ENCODE results near the gene SCARB1.

DNA sequence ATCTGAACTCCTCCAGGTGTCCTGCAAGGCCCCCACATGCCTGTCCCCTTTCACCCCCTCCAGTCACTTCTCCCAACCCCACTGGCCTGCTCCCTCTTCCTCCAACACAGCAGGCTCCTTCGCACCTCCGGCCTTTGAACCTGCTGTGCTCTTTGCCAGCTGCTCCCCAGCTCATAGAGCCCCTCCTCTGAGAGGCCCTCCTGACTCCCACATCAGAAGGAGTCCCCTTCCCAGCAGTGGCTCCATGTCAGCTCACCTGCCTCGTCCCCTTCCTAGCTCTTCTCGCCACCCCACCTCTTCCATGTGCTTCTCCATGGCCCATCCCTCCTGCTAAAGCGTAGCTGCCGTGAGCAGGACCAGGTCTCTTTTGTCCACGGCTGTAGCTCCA lies 22.1 kb downstream of the SCARB1 start:
- TF ChIP-seq, protein P1, sequence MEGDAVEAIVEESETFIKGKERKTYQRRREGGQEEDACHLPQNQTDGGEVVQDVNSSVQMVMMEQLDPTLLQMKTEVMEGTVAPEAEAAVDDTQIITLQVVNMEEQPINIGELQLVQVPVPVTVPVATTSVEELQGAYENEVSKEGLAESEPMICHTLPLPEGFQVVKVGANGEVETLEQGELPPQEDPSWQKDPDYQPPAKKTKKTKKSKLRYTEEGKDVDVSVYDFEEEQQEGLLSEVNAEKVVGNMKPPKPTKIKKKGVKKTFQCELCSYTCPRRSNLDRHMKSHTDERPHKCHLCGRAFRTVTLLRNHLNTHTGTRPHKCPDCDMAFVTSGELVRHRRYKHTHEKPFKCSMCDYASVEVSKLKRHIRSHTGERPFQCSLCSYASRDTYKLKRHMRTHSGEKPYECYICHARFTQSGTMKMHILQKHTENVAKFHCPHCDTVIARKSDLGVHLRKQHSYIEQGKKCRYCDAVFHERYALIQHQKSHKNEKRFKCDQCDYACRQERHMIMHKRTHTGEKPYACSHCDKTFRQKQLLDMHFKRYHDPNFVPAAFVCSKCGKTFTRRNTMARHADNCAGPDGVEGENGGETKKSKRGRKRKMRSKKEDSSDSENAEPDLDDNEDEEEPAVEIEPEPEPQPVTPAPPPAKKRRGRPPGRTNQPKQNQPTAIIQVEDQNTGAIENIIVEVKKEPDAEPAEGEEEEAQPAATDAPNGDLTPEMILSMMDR (IDR thresholded peaks at IDR 0.05), result no peak
- TF ChIP-seq POLR2A (IDR thresholded peaks at IDR 0.05), result no peak
